Kidney (tissue), 14 donors: ENCODE data around the gene IPPK. TPM values are rescaled to one million over a fixed set of nuclear protein-coding genes. Genes with fewer than 3 reads are reported as not detected.
A peak's percentile ranks its signal among the peaks of the same experiment; 100 is the strongest.

Experiments
- DNase-seq, 5 donors: peaks; one replicate each; pipeline ENCODE4 v3.0.0-alpha.2; 2013 to 2020
- FAIRE-seq: peaks from 2 replicates; lab custom pipeline; 2012; peaks lifted over from hg19 to GRCh38; lab: Jason Lieb, UNC
- H3K27ac ChIP-seq, 2 donors: one replicate each; pipeline ENCODE4 v1.7.0; 2013; ENCODE audit warnings: low read depth in 2 of 2, low read length in 2 of 2, inconsistent platforms in 1 of 2
- H3K27me3 ChIP-seq: one replicate; pipeline ENCODE4 v1.7.1; 2013; ENCODE audit warnings: low read length, inconsistent platforms; ENCODE audit not compliant: control insufficient read depth, insufficient read depth
- H3K36me3 ChIP-seq, 3 donors: one replicate each; pipeline versions ENCODE4 v1.7.0 to v1.7.1; 2013; ENCODE audit warnings: low read length in 3 of 3, control low read depth in 1 of 3, inconsistent platforms in 1 of 3; ENCODE audit not compliant: insufficient read depth in 3 of 3, control insufficient read depth in 2 of 3
- H3K4me1 ChIP-seq, 3 donors: one replicate each; pipeline versions ENCODE4 v1.7.0 to v1.7.1; 2013; ENCODE audit warnings: low read length in 3 of 3, inconsistent platforms in 1 of 3, low read depth in 1 of 3; ENCODE audit not compliant: control insufficient read depth in 2 of 3, insufficient read depth in 2 of 3
- H3K4me3 ChIP-seq, 3 donors: one replicate each; pipeline versions ENCODE4 v1.7.0 to v1.8.1; 2013; ENCODE audit warnings: low read length in 3 of 3, control low read depth in 1 of 3, inconsistent platforms in 1 of 3
- H3K9ac ChIP-seq, 3 donors: one replicate each; pipeline versions ENCODE4 v1.7.0 to v1.7.1; 2013; ENCODE audit warnings: low read length in 3 of 3, control low read depth in 1 of 3, inconsistent platforms in 1 of 3
- H3K9me3 ChIP-seq, 3 donors: one replicate each; pipeline versions ENCODE4 v1.7.0 to v1.7.1; 2013; ENCODE audit warnings: low read length in 3 of 3, control low read depth in 1 of 3, inconsistent platforms in 1 of 3; ENCODE audit not compliant: control insufficient read depth in 2 of 3, insufficient read depth in 1 of 3
- intact Hi-C: fragments of 100-400 bp; cut with DNase I; formaldehyde crosslinking; loops from one replicate; pipeline ENCODE4 v1.11.1; 2022
- polyA plus RNA-seq: library from polyadenylated mRNA; stranded (reverse); fragments of 350-450 nt; fragmentation: Illumina TruSeq; extraction: RNeasy Lipid Tissue Mini Kit (QIAGEN cat#74804); gene quantifications from one replicate; pipeline ENCODE4 v1.2.3, GENCODE V29; 2014; ENCODE audit warnings: low read depth, low replicate concordance; ENCODE audit not compliant: insufficient read depth
- total RNA-seq: library from RNA; stranded (reverse); fragmentation: NEBNext Ultra II Directional; extraction: Animal tissue kit (Norgen Biotek cat#: 25700); gene quantifications from one replicate; pipeline ENCODE4 v1.2.1, GENCODE V29; 2021
- TF ChIP-seq, protein P1 (sequence below): IDR thresholded peaks from 3 replicates; pipeline ENCODE4 v1.5.1; 2012; ENCODE audit warnings: mild to moderate bottlenecking, moderate library complexity, borderline replicate concordance; ENCODE audit not compliant: insufficient read depth; ENCODE audit errors: extremely low read depth
- donor health status: control.
- donor health status: control.
- donor health status: control.
- donor health status: control.
- donor health status: control.
- donor health status: DM: yes; HTN: yes; CAD: no.
- donor health status: Normal renal cell carcinoma (clear cell type).

Gene IPPK
- total and polyA plus RNA-seq, 2 donors from 2014 or later: 7.3 to 10.2 TPM

DNA sequence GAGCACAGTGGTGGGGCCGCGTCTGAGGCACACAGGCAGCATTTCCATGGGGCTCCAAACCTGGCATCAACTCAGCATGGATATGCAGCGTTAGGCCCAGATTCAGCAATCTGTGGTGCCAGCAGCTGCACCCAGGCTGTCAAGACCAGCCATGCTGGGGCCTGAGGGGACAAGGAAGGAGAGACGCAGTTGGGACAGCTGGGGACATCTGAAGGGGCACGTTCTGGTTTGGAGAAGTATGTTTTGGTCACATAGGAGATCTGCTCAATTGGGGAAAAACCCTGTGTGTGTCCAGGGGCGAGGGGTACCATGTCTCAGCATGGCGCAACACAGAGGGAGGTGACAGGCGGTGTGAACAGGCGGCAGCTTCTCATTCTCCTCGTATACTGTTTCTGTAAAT is 67.5 kb downstream of the IPPK start:
- Histone ChIP-seq H3K27ac (no peak overlapping the region), H3K4me1 (peaks cover 0 to 17% (median 0%) of the 10 kb centered on the region in 3 donors), H3K9me3 (peaks cover 0 to 5% (median 0%) of the 10 kb centered on the region in 3 donors), H3K4me3 (no peak overlapping the region), H3K27me3 (no peaks in the 10 kb centered on the region), H3K36me3 (no peaks in the 10 kb centered on the region), H3K9ac (no peak overlapping the region)
- intact Hi-C loops: no loop called here
- TF ChIP-seq, protein P1, sequence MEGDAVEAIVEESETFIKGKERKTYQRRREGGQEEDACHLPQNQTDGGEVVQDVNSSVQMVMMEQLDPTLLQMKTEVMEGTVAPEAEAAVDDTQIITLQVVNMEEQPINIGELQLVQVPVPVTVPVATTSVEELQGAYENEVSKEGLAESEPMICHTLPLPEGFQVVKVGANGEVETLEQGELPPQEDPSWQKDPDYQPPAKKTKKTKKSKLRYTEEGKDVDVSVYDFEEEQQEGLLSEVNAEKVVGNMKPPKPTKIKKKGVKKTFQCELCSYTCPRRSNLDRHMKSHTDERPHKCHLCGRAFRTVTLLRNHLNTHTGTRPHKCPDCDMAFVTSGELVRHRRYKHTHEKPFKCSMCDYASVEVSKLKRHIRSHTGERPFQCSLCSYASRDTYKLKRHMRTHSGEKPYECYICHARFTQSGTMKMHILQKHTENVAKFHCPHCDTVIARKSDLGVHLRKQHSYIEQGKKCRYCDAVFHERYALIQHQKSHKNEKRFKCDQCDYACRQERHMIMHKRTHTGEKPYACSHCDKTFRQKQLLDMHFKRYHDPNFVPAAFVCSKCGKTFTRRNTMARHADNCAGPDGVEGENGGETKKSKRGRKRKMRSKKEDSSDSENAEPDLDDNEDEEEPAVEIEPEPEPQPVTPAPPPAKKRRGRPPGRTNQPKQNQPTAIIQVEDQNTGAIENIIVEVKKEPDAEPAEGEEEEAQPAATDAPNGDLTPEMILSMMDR: no peak
- DNase-seq: no peak
- no peak for FAIRE-seq

DNA sequence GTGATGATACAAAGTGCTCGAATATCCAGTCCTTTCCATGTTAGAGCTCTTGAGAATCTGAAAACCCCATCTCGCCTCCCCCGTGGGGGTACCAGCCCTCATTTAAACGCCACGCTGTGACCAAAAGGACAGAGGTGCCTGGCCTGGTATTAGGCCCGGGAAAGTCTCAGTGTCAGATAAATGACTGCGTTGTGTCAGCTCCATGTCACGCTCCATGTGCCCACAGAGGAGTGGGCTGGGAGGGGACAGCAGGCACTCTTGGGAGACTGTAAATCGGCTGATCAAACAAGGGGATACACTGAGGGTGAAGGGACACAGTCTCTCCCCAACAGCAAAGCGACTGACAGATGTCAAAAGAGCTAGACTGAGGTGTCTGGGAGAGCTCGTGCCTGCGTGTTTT is 68.5 kb downstream of the IPPK start:
- Histone ChIP-seq H3K36me3 (no peaks in the 10 kb centered on the region), H3K4me3 (no peak overlapping the region), H3K4me1 (peaks cover 0 to 17% (median 0%) of the 10 kb centered on the region in 3 donors), H3K9ac (no peak overlapping the region), H3K27ac (peak overlapping the region in 1 of 2 donors; percentile 52), H3K9me3 (peaks cover 0 to 5% (median 0%) of the 10 kb centered on the region in 3 donors), H3K27me3 (no peaks in the 10 kb centered on the region)
- peak in 3 of 5 donors; percentile 37 to 60 (median 59) for DNase-seq
- TF ChIP-seq, protein P1: no peak
- FAIRE-seq: no peak
- intact Hi-C loops: no loop called here

DNA sequence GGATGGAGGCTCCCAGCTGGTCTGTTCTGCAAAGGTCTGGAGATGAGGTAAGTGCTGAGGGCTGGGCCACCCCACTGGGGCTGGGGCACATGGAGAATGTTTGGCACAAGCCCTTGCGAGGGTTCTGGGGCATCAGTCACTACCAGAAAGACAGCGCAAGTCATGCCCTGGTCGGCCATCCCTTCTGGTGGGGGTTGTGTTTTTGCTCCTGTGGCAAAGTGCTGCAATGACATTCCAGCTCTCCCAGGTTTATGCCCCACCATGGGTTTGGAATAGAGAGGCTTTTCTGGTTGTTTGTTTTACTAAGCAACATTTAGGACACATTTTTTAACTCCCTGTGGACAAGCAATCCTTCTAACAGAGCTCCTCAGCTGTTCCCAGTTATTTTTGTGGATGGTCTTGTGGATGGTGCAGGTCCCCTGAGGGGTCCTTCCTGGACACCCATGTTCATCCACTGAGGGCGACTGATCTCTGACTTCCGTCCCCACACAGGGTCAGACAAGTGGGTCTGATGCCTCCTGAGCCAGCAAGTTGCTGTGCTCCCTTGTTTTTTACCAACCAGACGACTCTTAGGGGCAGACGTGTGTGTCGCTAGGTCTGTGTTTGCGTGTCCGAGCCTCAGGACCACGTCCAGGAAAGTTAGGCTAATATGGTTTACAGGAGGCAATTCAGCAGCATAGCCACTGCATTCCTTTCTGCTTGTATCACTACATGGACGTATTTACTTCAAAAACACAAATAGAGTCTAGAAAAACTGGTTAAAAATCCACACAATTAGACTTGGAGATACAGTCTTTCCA is 69.3 kb downstream of the IPPK start:
- Histone ChIP-seq H3K27ac (peak overlapping the region in 1 of 2 donors; percentile 52), H3K27me3 (no peaks in the 10 kb centered on the region), H3K36me3 (no peaks in the 10 kb centered on the region), H3K4me3 (no peak overlapping the region), H3K9ac (peak overlapping the region in 1 of 3 donors; percentile 47), H3K4me1 (peaks cover 0 to 17% (median 0%) of the 10 kb centered on the region in 3 donors), H3K9me3 (peaks cover 0 to 5% (median 0%) of the 10 kb centered on the region in 3 donors)
- no peak for FAIRE-seq
- DNase-seq: peak in 1 of 5 donors; percentile 60
- intact Hi-C loops: no loop called here
- TF ChIP-seq, protein P1: no peak
